Thyroid gland (tissue), 4 donors: ENCODE data around the gene DUS3L. TPM values are rescaled to one million over a fixed set of nuclear protein-coding genes. Genes with fewer than 3 reads are reported as not detected.

Experiments
- DNase-seq, 2 donors: peaks; one replicate each; pipeline ENCODE4 v3.0.0-alpha.2; 2019
- H3K27ac ChIP-seq, 3 donors: fragments of 200-600 bp; sonication (generic); 1 replicate in 2 of 3; 2 replicates in 1 of 3; pipeline ENCODE4 v1.5.1; 2016 to 2019; ENCODE audit warnings: mild to moderate bottlenecking in 1 of 3, moderate library complexity in 1 of 3
- H3K27me3 ChIP-seq: fragments of 200-600 bp; sonication (generic); one replicate; pipeline ENCODE4 v1.5.1; 2019
- H3K36me3 ChIP-seq, 2 donors: fragments of 200-600 bp; sonication (generic); one replicate each; pipeline ENCODE4 v1.5.1; 2016 to 2019
- H3K4me1 ChIP-seq, 2 donors: fragments of 200-600 bp; sonication (generic); one replicate each; pipeline ENCODE4 v1.5.1; 2017 to 2019
- H3K4me3 ChIP-seq, 3 donors: fragments of 200-600 bp; sonication (generic); replicated peaks in 1 of 3; 1 replicate in 2 of 3; 2 replicates in 1 of 3; pipeline ENCODE4 v1.5.1; 2016; ENCODE audit warnings: mild to moderate bottlenecking in 1 of 3
- H3K9me3 ChIP-seq: fragments of 200-600 bp; sonication (generic); one replicate; pipeline ENCODE4 v1.5.1; 2017
- POLR2A ChIP-seq, 2 donors: fragments of 450-650 bp; IDR thresholded peaks; one replicate each; pipeline ENCODE4 v1.6.1; 2017; ENCODE audit warnings: antibody characterized with exemption in 2 of 2, mild to moderate bottlenecking in 2 of 2, moderate library complexity in 1 of 2
- WGBS, 2 donors: methylation state at CpG; one replicate each; pipeline ENCODE4 v1.1.5; 2017; 5-methylcytosine and 5-hydroxymethylcytosine counted together
- intact Hi-C: fragments of 100-400 bp; cut with DNase I; formaldehyde crosslinking; loops from one replicate; pipeline ENCODE4 v1.15.1; 2023
- total RNA-seq, 4 donors: library from RNA; depleted of rRNA; stranded (reverse); fragments of >200 nt; gene quantifications; one replicate each; pipeline ENCODE4 v1.2.3, GENCODE V29; 2016
- TF ChIP-seq, protein P1 (sequence below), 6 experiments: fragments of 200-600 bp in 3 of 6; fragments of 450-650 bp in 3 of 6; sonication (generic) in 3 of 6; IDR thresholded peaks; one replicate each; pipeline ENCODE4 v1.5.1; 2016 to 2019; ENCODE audit warnings: antibody characterized with exemption in 6 of 6, mild to moderate bottlenecking in 2 of 6, inconsistent platforms in 1 of 6, moderate library complexity in 1 of 6

DUS3L gene
- total RNA-seq, 4 donors from 2014 or later = 34.0 to 53.3 (median 44.9) TPM

DNA sequence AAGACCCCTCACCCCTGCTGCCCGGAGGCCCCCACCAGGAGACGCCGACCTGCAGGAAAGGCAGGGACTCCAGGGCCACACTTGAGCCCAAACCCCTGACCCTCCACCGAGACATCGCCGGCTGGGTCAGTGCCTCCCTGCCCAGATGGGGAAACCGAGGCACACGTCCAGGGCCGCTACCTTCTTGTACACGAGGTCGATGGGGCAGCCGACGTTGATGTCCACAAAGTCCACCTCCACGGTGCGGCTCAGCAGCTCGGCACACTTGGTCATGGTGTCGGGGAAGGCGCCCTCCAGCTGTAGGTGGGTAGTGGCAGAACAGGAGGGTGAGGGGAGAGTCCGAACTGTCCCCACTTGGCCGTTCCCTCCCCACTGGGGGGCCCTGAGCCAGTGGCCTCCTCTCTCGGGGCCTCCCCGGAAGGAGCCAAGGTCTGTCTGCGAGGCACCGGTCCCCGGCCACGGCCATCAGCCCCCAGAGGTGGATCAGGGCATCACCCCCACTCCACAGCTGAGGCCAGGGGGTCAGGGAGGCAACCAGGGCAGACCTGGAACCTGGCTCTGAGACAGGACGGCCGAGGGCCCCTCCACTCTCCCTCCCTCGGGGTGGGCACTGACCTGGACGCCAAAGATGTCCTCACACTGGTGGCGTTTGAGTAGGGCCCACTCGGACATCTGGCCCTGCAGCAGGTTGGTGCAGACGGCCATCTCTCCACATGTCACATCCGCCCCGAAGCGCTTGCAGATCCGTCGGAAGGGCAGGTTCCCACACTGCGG, 3.4 kb downstream of the DUS3L start:
- Histone ChIP-seq H3K4me1 (peaks cover 5 to 7% of the 10 kb centered on the region in 2 donors), H3K36me3 (peaks cover 53 to 57% of the 10 kb centered on the region in 2 donors), H3K27me3 (no peaks in the 10 kb centered on the region), H3K9me3 (no peaks in the 10 kb centered on the region), H3K27ac (no peak overlapping the region), H3K4me3 (no peak overlapping the region)
- no peak for DNase-seq
- intact Hi-C loops = no loop called here
- 95 to 96% methylated on average over 20 to 38 of the region's 39 CpGs for whole genome bisulfite sequencing, 2 donors
- TF ChIP-seq, protein P1, sequence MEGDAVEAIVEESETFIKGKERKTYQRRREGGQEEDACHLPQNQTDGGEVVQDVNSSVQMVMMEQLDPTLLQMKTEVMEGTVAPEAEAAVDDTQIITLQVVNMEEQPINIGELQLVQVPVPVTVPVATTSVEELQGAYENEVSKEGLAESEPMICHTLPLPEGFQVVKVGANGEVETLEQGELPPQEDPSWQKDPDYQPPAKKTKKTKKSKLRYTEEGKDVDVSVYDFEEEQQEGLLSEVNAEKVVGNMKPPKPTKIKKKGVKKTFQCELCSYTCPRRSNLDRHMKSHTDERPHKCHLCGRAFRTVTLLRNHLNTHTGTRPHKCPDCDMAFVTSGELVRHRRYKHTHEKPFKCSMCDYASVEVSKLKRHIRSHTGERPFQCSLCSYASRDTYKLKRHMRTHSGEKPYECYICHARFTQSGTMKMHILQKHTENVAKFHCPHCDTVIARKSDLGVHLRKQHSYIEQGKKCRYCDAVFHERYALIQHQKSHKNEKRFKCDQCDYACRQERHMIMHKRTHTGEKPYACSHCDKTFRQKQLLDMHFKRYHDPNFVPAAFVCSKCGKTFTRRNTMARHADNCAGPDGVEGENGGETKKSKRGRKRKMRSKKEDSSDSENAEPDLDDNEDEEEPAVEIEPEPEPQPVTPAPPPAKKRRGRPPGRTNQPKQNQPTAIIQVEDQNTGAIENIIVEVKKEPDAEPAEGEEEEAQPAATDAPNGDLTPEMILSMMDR (IDR thresholded peaks at IDR 0.05) = no peak
- TF ChIP-seq POLR2A (IDR thresholded peaks at IDR 0.05) = no peak

DNA sequence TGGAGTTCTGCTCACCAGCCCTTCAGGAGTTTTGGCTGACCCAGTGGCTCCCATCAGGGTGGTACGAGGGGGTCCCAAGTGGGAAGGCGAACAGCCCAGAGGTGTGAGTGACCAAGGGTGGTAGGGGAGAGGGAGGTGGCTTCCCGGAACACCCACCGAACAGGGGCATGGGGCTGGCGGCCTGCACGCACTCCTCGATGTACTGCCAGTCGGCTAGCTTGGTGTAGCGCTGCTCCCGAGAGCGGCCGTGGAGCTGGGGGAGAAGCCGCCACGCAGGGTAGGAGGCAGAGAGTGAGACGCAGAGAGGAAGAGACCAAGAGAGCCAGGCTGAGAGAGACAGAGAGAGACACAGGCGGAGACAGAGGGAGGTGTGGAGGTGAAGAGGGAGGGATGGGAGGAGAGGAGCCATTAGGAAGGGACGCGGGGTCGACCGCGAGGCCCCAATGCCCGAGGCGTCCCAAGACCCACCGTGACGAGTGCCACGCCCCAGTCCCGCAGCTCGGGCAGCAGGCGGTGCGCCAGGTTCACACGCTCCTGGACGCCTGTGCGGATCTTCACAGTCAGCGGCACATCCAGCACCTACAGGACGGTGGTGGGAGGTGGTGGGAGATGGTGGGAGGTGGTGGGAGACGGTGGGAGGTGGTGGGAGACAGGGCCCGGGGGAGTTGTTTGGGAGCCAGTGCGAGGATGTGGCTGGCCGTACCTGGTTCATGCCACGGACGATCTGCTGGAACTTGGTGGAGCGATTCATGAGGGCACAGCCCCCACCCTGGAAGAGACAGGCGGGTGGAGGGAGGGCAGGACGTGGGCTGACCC, 4.2 kb downstream of the DUS3L start:
- H3K36me3 ChIP-seq = peaks cover 53 to 57% of the 10 kb centered on the region in 2 donors
- peaks cover 5 to 7% of the 10 kb centered on the region in 2 donors for H3K4me1 ChIP-seq
- intact Hi-C loops = no loop called here
- WGBS, 2 donors = 91 to 93% methylated on average over 42 to 43 of the region's 44 CpGs
- H3K9me3 ChIP-seq = no peaks in the 10 kb centered on the region
- no peak overlapping the region for H3K27ac ChIP-seq
- no peak for DNase-seq
- TF ChIP-seq POLR2A (IDR thresholded peaks at IDR 0.05) = no peak
- TF ChIP-seq, protein P1 (IDR thresholded peaks at IDR 0.05) = no peak
- H3K27me3 ChIP-seq = no peaks in the 10 kb centered on the region
- no peak overlapping the region for H3K4me3 ChIP-seq

DNA sequence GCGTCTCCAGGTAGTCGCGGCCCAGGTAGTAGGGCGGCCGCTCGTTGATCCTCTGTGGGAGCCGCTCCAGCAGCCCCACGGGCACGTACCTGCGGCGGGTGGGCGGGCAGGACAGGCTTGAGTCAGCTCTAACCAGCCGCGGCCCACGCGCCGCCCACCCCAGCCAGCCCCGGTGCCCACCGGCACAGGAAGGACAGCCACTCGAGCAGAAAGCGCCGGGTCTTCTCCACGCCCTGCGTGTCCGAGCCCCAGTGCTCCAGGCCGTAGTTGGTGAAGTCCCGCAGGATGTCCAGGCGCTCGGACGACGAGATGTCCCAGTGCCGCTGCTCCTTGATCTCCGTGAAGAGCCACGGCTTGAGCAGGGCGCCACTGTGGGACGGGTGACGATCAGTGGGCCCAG, 5.5 kb downstream of the DUS3L start:
- 94 to 96% methylated on average over 18 to 30 of the region's 37 CpGs for WGBS, 2 donors
- H3K4me3 ChIP-seq = no peak overlapping the region
- intact Hi-C loops = no loop called here

DNA sequence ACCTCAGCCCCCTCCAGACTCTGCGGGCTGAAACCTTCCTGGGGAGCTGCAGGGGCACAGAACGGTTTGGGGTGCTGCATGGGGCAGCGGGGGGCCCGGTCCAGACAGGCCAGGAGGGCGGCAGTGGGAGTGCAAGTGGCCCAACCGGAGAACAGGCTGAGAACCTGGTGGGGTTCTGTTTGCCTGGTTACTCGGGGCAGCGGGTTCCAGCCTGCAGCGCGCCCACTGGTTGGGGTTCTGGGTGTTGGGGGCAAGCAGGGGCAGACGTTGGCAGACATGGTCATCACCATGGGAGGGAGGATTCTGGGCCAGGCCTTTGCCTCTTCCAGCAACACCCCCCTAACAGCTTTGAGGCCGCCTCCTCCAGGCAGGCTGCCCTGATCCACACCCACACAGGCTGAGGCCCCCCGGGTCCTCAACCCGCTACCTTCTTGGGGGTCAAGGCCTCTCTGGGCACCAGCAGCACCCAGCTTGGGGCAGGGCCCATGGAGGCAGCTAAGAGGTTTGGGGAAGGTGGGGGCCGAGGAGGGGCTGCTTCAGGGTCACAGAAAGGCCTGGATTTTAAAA, 6.3 kb downstream of the DUS3L start, which contains the start of gene PRR22:
Gene PRR22 (minus strand): TSS at position 166 of the 567 bp plus-strand sequence. CDS start 86 bp downstream, at position 80.
- 89 to 98% methylated on average over 9 to 11 of the region's 15 CpGs for WGBS, 2 donors
- H3K36me3 ChIP-seq = peaks cover 48 to 55% of the 10 kb centered on the region in 2 donors
- no peak for DNase-seq
- TF ChIP-seq, protein P1 (IDR thresholded peaks at IDR 0.05) = no peak
- TF ChIP-seq POLR2A (IDR thresholded peaks at IDR 0.05) = no peak
- peaks cover 0 to under 1% of the 10 kb centered on the region in 2 donors for H3K4me1 ChIP-seq
- intact Hi-C loops = no loop called here
- no peak within 1 kb of the TSS for H3K27ac ChIP-seq
- no peak within 1 kb of the TSS for H3K4me3 ChIP-seq
- no peaks in the 10 kb centered on the region for H3K9me3 ChIP-seq
- no peaks in the 10 kb centered on the region for H3K27me3 ChIP-seq

More for the DNA sequence above, 5.5 kb downstream of the DUS3L start:
- H3K36me3 ChIP-seq = peaks cover 53 to 57% of the 10 kb centered on the region in 2 donors
- H3K27ac ChIP-seq = no peak overlapping the region
- no peaks in the 10 kb centered on the region for H3K27me3 ChIP-seq
- TF ChIP-seq POLR2A (IDR thresholded peaks at IDR 0.05) = no peak
- TF ChIP-seq, protein P1 (IDR thresholded peaks at IDR 0.05) = no peak
- peaks cover 5 to 7% of the 10 kb centered on the region in 2 donors for H3K4me1 ChIP-seq
- H3K9me3 ChIP-seq = no peaks in the 10 kb centered on the region
- no peak for DNase-seq
